NT2/D1 (cell line): ENCODE data around the gene NOTO.

ENCODE experiments used
- SUZ12 ChIP-seq: IDR thresholded peaks from 2 replicates; pipeline ENCODE4 v1.6.1; 2011; ENCODE audit not compliant: insufficient read length, insufficient read depth; ENCODE audit errors: extremely low read depth
- ZNF274 ChIP-seq: IDR thresholded peaks from 2 replicates; pipeline ENCODE4 v1.6.1; 2011; ENCODE audit warnings: mild to moderate bottlenecking, low read depth, low read length

DNA sequence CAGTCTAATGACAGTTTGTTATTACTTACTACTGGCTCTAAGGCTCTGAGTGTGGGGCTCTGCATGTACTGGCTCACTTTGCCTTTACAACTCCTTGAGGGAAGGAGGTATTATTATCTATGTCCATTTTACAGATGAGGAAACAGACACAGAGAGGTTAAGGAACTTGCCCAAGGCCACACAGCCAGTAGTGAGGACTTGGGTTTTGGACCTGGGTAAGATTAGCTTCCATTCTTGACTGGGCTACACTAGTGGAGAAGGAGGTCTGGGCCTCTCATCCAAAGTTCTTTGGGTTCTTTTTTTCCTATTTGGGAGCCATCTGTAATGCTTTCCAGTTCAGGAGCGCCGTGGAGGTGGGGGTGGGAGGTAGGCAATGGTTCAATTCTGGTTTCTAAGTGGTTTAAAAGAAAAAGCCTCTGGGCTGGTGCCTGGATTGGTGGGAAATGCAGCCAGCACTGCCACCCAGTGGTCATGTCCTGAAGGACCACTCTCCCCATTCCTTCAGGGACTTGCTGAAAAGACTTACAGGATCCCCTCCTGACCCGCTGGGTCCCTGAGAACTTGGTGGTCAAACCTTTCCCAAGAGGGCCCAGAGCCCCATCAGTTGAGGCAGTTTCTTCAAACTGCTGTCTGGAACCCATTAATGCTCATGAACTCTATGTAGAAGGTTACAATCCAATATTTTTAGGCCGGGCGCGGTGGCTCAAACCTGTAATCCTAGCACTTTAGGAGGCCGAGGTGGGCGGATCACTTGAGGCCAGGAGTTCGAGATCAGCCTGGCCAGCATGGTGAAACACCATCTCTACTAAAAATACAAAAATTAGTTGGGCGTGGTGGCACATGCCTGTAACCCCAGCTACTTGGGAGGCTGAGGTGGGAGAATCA lies 38.6 kb upstream of the NOTO start:
- TF ChIP-seq ZNF274 (no peak), SUZ12 (no peak)
